ENCODE results near the gene BTBD17.

The BTBD17 gene

GRCh38 chr17:74368341-74369081, 6.8 kb upstream of the BTBD17 start:
- peak; percentile 74 for TF ChIP-seq CTCF (IDR thresholded peaks at IDR 0.05; ENCODE audit: low read depth, low read length)
- H3K4me3 ChIP-seq (ENCODE audit: low read depth, low read length): no peak overlapping the region

GRCh38 chr17:74367206-74367605, 5.5 kb upstream of the BTBD17 start, which contains the start of gene GPR142:
Gene GPR142 (plus strand): TSS chr17:74367506. CDS start chr17:74369541, 2,035 bp downstream.
- no peak for TF ChIP-seq CTCF (IDR thresholded peaks at IDR 0.05; ENCODE audit: low read depth, low read length)
- H3K4me3 ChIP-seq (ENCODE audit: low read depth, low read length): no peak within 1 kb of the TSS

GRCh38 chr17:74362810-74363498, 1.3 kb upstream of the BTBD17 start:
- no peak overlapping the region for H3K4me3 ChIP-seq (ENCODE audit: low read depth, low read length)
- no peak for TF ChIP-seq CTCF (IDR thresholded peaks at IDR 0.05; ENCODE audit: low read depth, low read length)

GRCh38 chr17:74362069-74362405, 369 bp upstream of the BTBD17 start:
- no peak for TF ChIP-seq CTCF (IDR thresholded peaks at IDR 0.05; ENCODE audit: low read depth, low read length)
- H3K4me3 ChIP-seq (ENCODE audit: low read depth, low read length): no peak overlapping the region

- H3K4me3 ChIP-seq (ENCODE audit: low read depth, low read length): no peak overlapping the region
- TF ChIP-seq CTCF (IDR thresholded peaks at IDR 0.05; ENCODE audit: low read depth, low read length): no peak
These were observed 804 bp downstream of the BTBD17 start for GRCh38 chr17:74360899-74361229.

- TF ChIP-seq CTCF (IDR thresholded peaks at IDR 0.05; ENCODE audit: low read depth, low read length): no peak
- H3K4me3 ChIP-seq (ENCODE audit: low read depth, low read length): no peak overlapping the region
These were observed 1.8 kb downstream of the BTBD17 start for GRCh38 chr17:74359916-74360315.

- no peak for TF ChIP-seq CTCF (IDR thresholded peaks at IDR 0.05; ENCODE audit: low read depth, low read length)
- no peak overlapping the region for H3K4me3 ChIP-seq (ENCODE audit: low read depth, low read length)
These were observed 3.0 kb downstream of the BTBD17 start for GRCh38 chr17:74358697-74359096.
